Liver (tissue), 9 donors: ENCODE results near the gene SLC36A1. TPM values are rescaled to one million over a fixed set of nuclear protein-coding genes. Genes with fewer than 3 reads are reported as not detected.

Source experiments
- DNase-seq: peaks from one replicate; pipeline ENCODE4 v3.0.0-alpha.2; 2017; ENCODE audit warnings: low spot score
- H3K27ac ChIP-seq, 2 donors: one replicate each; pipeline ENCODE4 v1.7.0; 2013; ENCODE audit warnings: inconsistent platforms in 2 of 2, low read length in 2 of 2, control low read depth in 1 of 2, low read depth in 1 of 2, mild to moderate bottlenecking in 1 of 2
- H3K27me3 ChIP-seq, 4 donors: one replicate each; pipeline versions ENCODE4 v1.6.1 to v1.7.0; 2013; ENCODE audit warnings: low read length in 3 of 4, inconsistent platforms in 1 of 4, mild to moderate bottlenecking in 1 of 4, moderate library complexity in 1 of 4; ENCODE audit not compliant: control insufficient read depth in 4 of 4, insufficient read depth in 4 of 4
- H3K36me3 ChIP-seq, 4 donors: one replicate each; pipeline versions ENCODE4 v1.6.1 to v1.7.0; 2013; ENCODE audit warnings: low read length in 3 of 4, mild to moderate bottlenecking in 3 of 4, low read depth in 1 of 4, moderate library complexity in 1 of 4; ENCODE audit not compliant: control insufficient read depth in 4 of 4, insufficient read depth in 3 of 4
- H3K4me1 ChIP-seq, 4 donors: one replicate each; pipeline versions ENCODE4 v1.6.1 to v1.7.0; 2013; ENCODE audit warnings: low read length in 3 of 4, mild to moderate bottlenecking in 3 of 4, moderate library complexity in 1 of 4; ENCODE audit not compliant: control insufficient read depth in 4 of 4, insufficient read depth in 4 of 4
- H3K4me3 ChIP-seq, 3 donors: one replicate each; pipeline versions ENCODE4 v1.6.1 to v1.7.0; 2013; ENCODE audit warnings: low read length in 3 of 3, control low read depth in 1 of 3, low read depth in 1 of 3, mild to moderate bottlenecking in 1 of 3
- H3K9ac ChIP-seq, 2 donors: one replicate each; pipeline ENCODE4 v1.7.0; 2013; ENCODE audit warnings: low read length in 2 of 2, mild to moderate bottlenecking in 2 of 2, moderate library complexity in 2 of 2, control low read depth in 1 of 2, low read depth in 1 of 2
- H3K9me3 ChIP-seq, 4 donors: one replicate each; pipeline versions ENCODE4 v1.6.1 to v1.7.0; 2013; ENCODE audit warnings: low read length in 3 of 4; ENCODE audit not compliant: control insufficient read depth in 4 of 4
- ATF3 ChIP-seq: IDR thresholded peaks from 2 replicates; pipeline ENCODE4 v1.6.1; 2016; ENCODE audit warnings: antibody characterized with exemption
- CTCF ChIP-seq: fragments of 150-350 bp; IDR thresholded peaks from 2 replicates; pipeline ENCODE4 v1.5.1; 2017; ENCODE audit warnings: improper control_type of control experiment, low read depth, low read length; ENCODE audit not compliant: missing input control
- EGR1 ChIP-seq, 2 donors: IDR thresholded peaks; 2 replicates each; pipeline ENCODE4 v1.6.1; 2016 to 2018; ENCODE audit warnings: antibody characterized with exemption in 2 of 2, low read depth in 2 of 2
- FOXA1 ChIP-seq: IDR thresholded peaks from 2 replicates; pipeline ENCODE4 v1.6.1; 2016; ENCODE audit warnings: antibody characterized with exemption
- FOXA2 ChIP-seq: IDR thresholded peaks from 2 replicates; pipeline ENCODE4 v1.6.1; 2016; ENCODE audit warnings: antibody characterized with exemption
- GABPA ChIP-seq, 2 donors: IDR thresholded peaks in 1 of 2; conservative IDR thresholded peaks in 1 of 2; 2 replicates each; pipeline ENCODE4 v1.6.1; 2016; ENCODE audit warnings: antibody characterized with exemption in 2 of 2, mild to moderate bottlenecking in 1 of 2, moderate library complexity in 1 of 2
- HNF4A ChIP-seq, 2 donors: conservative IDR thresholded peaks; 2 replicates each; pipeline ENCODE4 v1.6.1; 2016; ENCODE audit warnings: antibody characterized with exemption in 2 of 2, mild to moderate bottlenecking in 2 of 2
- JUND ChIP-seq, 2 donors: IDR thresholded peaks; 2 replicates each; pipeline ENCODE4 v1.6.1; 2016; ENCODE audit warnings: antibody characterized with exemption in 2 of 2
- MAX ChIP-seq: IDR thresholded peaks from 2 replicates; pipeline ENCODE4 v1.6.1; 2016; ENCODE audit warnings: antibody characterized with exemption
- RAD21 ChIP-seq, 2 donors: IDR thresholded peaks; 2 replicates each; pipeline ENCODE4 v1.6.1; 2016; ENCODE audit warnings: antibody characterized with exemption in 2 of 2, mild to moderate bottlenecking in 2 of 2
- REST ChIP-seq: IDR thresholded peaks from 2 replicates; pipeline ENCODE4 v1.6.1; 2016; ENCODE audit warnings: antibody characterized with exemption, mild to moderate bottlenecking
- RXRA ChIP-seq, 2 donors: IDR thresholded peaks; 2 replicates each; pipeline ENCODE4 v1.6.1; 2017 to 2018; ENCODE audit warnings: antibody characterized with exemption in 2 of 2, mild to moderate bottlenecking in 1 of 2
- SP1 ChIP-seq: IDR thresholded peaks from 2 replicates; pipeline ENCODE4 v1.6.1; 2018; ENCODE audit warnings: antibody characterized with exemption, mild to moderate bottlenecking
- TAF1 ChIP-seq: conservative IDR thresholded peaks from 2 replicates; pipeline ENCODE4 v1.6.1; 2016; ENCODE audit warnings: antibody characterized with exemption, mild to moderate bottlenecking
- ZBTB33 ChIP-seq: IDR thresholded peaks from 2 replicates; pipeline ENCODE4 v1.6.1; 2016; ENCODE audit warnings: antibody characterized with exemption
- WGBS: extraction: QIAGEN DNeasy Blood & Tissue Kit; methylation state at CpG from one replicate; pipeline ENCODE4 v1.1.7; 2013; 5-methylcytosine and 5-hydroxymethylcytosine counted together
- polyA plus RNA-seq, 2 donors: library from polyadenylated mRNA; stranded (reverse) in 1 of 2; unstranded in 1 of 2; fragments of 200-250 nt in 1 of 2; fragments of >200 nt in 1 of 2; fragmentation: Nextera tagmentation in 1 of 2; extraction: Ambion mirVana in 1 of 2; gene quantifications; one replicate each; pipeline versions ENCODE4 v1.2.1 to v1.2.3, GENCODE V29; 2013 to 2015
- total RNA-seq, 2 donors: library from RNA; depleted of rRNA; stranded (reverse); fragments of >200 nt; gene quantifications; one replicate each; pipeline ENCODE4 v1.2.3, GENCODE V29; 2014
- donor health status: healthy.
- donor health status: healthy.
- donor health status: healthy.
- donor health status: healthy.
- donor health status: healthy.

SLC36A1 gene
- total and polyA plus RNA-seq, 4 donors, result 1.6 to 18.8 (median 3.4) TPM

GRCh38 chr5:151417712-151418111, 29.7 kb upstream of the SLC36A1 start:
- Histone ChIP-seq H3K27ac (no peak overlapping the region), H3K4me1 (no peaks in the 10 kb centered on the region), H3K9ac (no peak overlapping the region), H3K9me3 (peaks cover 0 to 3% (median under 1%) of the 10 kb centered on the region in 4 donors), H3K4me3 (no peak overlapping the region), H3K27me3 (peaks cover 0 to 1% (median 0%) of the 10 kb centered on the region in 4 donors), H3K36me3 (no peaks in the 10 kb centered on the region)
- no peak for DNase-seq
- TF ChIP-seq FOXA1, result no peak
- TF ChIP-seq ZBTB33, result no peak
- TF ChIP-seq ATF3, result no peak
- TF ChIP-seq SP1, result no peak
- no peak for TF ChIP-seq MAX
- TF ChIP-seq TAF1, result no peak
- TF ChIP-seq JUND (IDR thresholded peaks at IDR 0.05), result no peak
- no peak for TF ChIP-seq GABPA (IDR thresholded peaks at IDR 0.05 in 1 of 2, conservative IDR thresholded peaks at IDR 0.05 in 1 of 2)

GRCh38 chr5:151420127-151420526, 27.3 kb upstream of the SLC36A1 start:
- TF ChIP-seq FOXA2, result no peak
- no peak for TF ChIP-seq ZBTB33
- TF ChIP-seq GABPA (IDR thresholded peaks at IDR 0.05 in 1 of 2, conservative IDR thresholded peaks at IDR 0.05 in 1 of 2), result no peak
- no peak for TF ChIP-seq ATF3
- no peak for TF ChIP-seq TAF1
- TF ChIP-seq REST, result no peak
- no peak for TF ChIP-seq CTCF
- TF ChIP-seq HNF4A (conservative IDR thresholded peaks at IDR 0.05), result no peak
- no peak for TF ChIP-seq RAD21 (IDR thresholded peaks at IDR 0.05)
- TF ChIP-seq FOXA1, result no peak
- no peak for TF ChIP-seq RXRA (IDR thresholded peaks at IDR 0.05)
- no peak for TF ChIP-seq EGR1 (IDR thresholded peaks at IDR 0.05; ENCODE audit: low read depth in 2 of 2)
- H3K27me3 ChIP-seq, result peaks cover 0 to 3% (median 0%) of the 10 kb centered on the region in 4 donors
- 89% methylated on average over 6 of the region's 6 CpGs for WGBS
- no peaks in the 10 kb centered on the region for H3K36me3 ChIP-seq
- peaks cover 0 to 3% (median under 1%) of the 10 kb centered on the region in 4 donors for H3K9me3 ChIP-seq
- no peak overlapping the region for H3K9ac ChIP-seq
- no peaks in the 10 kb centered on the region for H3K4me1 ChIP-seq
- no peak for DNase-seq
- no peak overlapping the region for H3K4me3 ChIP-seq
- no peak overlapping the region for H3K27ac ChIP-seq
